RCC 7860 (cell line): Measurements from ENCODE around the gene FARP2.

Source experiments
- DNase-seq: peaks from one replicate; pipeline ENCODE4 v3.0.0-alpha.2; 2015; ENCODE audit warnings: low spot score
- FAIRE-seq: peaks from 2 replicates; lab custom pipeline; 2012; peaks lifted over from hg19 to GRCh38; lab: Jason Lieb, UNC

FARP2 gene

DNA sequence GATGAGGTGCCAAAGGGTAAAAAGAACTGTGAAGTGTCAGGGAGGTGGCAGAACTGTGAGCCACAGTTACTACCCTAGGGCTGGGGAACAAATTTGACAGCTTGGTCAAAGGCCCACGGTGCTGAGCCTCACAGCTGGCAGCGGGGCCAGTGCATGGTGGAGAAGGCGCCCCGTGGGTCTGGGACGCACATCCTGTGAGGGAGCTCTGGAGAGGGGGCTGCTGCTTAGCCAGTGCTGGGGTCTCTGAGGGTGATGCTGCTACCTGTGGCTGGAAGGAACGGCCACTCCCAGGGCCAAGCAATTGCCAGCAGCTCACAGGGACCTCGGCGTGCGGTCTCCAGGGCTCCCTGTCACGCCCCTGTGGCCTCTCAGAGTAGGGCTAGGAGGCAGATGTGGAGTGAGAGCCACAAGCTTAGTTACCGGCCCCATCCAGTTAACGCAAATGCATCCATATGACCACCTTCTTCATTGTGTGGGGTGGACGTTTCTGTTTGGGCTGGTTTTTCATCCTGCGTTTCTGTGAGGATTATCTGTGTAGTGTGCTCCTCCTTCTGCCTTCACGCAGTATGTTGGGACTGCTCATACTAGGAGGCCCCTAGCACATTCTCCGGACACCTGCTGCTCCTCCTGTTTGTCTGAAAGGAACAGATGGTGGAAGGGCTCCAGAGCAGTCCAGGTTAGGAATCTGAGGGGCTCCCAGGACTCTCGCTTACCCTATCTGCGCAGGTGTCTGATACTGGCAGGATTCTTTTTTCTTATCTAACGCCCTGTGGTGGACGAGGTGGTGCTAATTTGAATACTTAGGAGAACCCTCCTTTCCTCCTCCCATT, 126.3 kb downstream of the FARP2 start:
- FAIRE-seq: no peak
- DNase-seq: no peak

GRCh38 chr2:241483305-241483704, 127.2 kb downstream of the FARP2 start:
- no peak for FAIRE-seq
- DNase-seq: no peak

GRCh38 chr2:241485172-241485911, 129.3 kb downstream of the FARP2 start:
- FAIRE-seq (no peak), DNase-seq (no peak)

- DNase-seq (no peak), FAIRE-seq (no peak)
Measured at GRCh38 chr2:241489088-241489487, 133.0 kb downstream of the FARP2 start.

- FAIRE-seq (no peak), DNase-seq (no peak)
Measured at GRCh38 chr2:241489733-241490680, 133.9 kb downstream of the FARP2 start.

GRCh38 chr2:241490825-241491506, 134.9 kb downstream of the FARP2 start:
- FAIRE-seq: no peak
- no peak for DNase-seq

GRCh38 chr2:241491549-241492173, 135.6 kb downstream of the FARP2 start:
- DNase-seq (no peak), FAIRE-seq (no peak)

- FAIRE-seq: no peak
- DNase-seq: no peak
Measured at GRCh38 chr2:241492174-241492565, 136.1 kb downstream of the FARP2 start.

DNA sequence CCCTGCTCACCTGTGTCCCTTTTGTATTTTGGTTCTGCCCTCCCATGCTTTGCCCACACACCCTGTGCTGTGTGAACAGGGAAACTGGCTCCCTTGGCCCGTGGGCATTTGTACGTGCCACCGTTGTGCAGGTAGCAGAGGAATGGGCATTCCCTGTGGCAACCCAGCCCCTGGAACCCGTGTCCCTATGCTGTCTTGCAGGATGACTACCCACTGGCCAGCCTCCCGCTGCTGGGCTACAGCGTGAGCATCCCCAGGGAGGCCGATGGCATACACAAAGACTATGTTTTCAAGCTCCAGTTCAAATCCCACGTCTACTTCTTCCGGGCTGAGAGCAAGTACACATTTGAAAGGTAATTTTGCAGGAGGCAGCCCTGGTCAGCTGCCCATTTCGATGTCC, 137.0 kb downstream of the FARP2 start:
- FAIRE-seq (no peak), DNase-seq (no peak)

DNA sequence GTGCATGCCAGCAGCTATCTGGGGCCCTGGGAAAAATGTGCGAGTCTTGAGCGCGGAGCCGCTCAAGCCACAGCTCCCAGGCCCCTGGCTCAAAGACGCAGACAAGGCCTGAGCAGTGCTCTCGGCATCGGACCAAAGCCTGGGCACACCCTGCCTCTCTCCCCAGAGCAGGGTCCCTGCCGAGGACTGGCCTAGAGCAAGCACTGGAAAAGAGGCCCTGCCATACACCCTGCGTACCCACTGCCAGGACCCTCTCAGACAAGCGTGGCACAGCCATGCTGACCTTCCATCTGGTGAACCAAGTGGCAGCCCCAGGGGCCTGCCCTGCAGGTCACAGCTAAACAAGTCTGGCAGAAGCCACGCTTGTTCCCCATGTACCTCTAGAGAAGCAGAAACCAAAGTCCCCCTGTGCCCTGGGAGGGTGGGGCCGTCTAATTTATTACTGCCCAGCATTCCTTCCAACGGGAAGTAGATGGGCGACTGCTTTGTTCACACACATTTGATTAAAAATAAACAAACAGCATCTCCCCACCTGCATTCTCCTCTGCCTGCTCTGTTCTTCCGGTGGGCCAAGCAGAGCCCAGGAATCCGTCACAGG, 138.3 kb downstream of the FARP2 start:
- no peak for FAIRE-seq
- no peak for DNase-seq

GRCh38 chr2:241495172-241496002, 139.3 kb downstream of the FARP2 start:
- FAIRE-seq (no peak), DNase-seq (no peak)

- FAIRE-seq: no peak
- DNase-seq: no peak
Measured at GRCh38 chr2:241496003-241496707, 140.1 kb downstream of the FARP2 start.

DNA sequence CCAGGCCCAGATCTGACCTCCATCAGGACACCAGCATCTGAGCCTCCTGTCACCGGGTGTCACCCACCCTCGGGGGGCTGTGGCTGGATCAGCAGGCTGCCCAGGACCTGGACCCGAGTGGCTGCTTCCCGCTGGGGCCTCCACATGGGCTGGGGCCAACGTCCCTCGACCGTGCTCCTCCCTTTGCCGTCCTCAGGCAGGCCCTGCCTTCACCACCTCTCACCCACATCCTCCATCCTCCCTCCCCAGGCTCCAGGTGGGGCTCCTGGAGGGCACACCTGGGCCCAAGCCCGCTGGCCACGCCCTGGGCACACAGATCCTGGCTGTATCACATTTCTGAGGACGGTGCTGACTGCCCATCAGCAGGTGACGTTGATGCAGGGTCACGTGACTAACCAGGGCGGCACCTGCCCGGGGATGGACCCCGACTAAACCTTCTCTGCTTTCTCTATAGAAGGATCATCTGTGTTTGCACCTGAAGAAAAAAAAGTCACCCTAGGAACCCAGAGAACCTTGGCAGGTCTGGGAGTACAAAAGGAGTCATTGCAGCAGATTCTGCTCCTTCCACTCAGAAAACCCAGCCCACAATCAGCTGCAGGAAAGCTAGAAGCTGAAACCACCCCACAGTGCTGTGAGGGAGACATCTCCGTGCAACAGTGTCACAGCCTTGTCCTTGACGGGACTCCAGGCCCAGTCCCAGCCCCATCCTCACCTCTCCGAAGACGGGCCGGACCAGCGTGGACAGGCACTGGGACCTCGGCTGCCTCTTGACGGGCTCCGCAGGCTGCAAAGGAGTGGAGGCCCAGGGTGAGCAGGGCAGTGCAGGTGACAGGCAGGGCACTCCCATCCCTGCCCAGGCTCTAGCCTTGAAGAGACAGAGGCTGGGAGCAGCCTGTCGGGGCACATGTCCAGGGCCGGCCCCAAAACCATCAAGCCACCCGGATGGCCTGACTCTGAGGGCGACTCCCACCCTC, 141.1 kb downstream of the FARP2 start:
- no peak for DNase-seq
- no peak for FAIRE-seq

- DNase-seq: no peak
- no peak for FAIRE-seq
Measured at GRCh38 chr2:241498115-241499070, 142.3 kb downstream of the FARP2 start.

DNA sequence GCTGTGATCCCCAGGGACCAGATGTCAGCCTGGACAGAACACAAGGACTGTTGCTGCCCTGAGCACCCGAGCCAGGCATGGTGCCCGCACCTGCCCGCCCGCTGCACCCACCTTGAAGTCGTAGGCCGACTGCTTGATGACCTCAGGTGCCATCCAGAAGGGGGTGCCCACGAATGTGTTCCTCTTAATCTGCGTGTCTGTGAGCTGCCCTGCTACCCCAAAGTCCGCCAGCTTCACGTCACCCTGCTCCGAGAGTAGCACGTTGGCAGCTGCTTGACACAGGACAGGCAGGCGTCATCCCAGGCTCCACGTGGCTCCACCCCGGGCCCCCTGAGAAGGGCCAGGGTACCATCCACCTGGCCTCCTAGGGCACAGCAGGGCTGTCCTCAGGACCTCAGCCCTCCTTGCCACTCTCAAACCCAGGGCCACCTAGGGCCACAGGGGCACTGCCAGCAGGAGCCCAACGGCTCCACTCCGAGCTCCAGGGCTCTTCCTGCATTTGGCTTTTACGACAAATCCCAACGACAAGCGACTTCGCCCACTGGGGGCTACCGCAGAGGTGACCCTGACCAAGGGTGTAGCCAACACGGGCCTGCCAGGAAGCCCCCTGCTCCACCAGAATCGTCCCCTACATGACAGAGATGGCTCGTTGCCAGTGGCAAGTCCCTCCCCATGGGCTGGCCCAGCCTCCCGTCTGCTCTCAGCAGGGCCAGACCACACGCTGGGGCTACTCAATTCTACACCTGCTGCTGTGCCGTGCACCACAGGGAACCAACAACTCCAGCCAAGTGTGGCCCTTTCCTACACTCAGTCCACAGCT, 143.3 kb downstream of the FARP2 start:
- DNase-seq: no peak
- FAIRE-seq: no peak
